NCI-H187 treated with DMSO at 0.1 percent for 48 hours (cell line): Measurements from ENCODE around the gene NKAIN1.

Experiments
- DNase-seq: peaks from one replicate; lab custom pipeline; 2025; lab: John Stamatoyannopoulos, UW

Gene NKAIN1

DNA sequence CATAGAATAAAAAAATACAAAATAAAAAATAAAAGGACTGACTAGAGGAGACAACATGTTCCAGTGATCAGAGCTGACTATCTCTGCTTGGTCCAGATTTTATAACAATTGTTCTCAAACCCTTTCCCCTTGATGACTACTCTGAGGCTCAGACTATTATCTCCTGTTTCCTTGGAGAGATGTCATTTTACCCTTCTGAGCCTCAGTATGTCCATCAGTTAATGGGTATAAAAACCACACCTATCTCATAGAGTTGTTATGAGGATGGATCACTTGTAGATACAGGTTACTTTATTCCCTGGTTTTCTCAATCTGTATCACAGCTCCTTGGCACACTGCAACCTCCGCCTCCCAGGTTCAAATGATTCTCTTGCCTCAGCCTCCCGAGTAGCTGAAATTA, 7.0 kb downstream of the NKAIN1 start:
- no peak for DNase-seq

DNA sequence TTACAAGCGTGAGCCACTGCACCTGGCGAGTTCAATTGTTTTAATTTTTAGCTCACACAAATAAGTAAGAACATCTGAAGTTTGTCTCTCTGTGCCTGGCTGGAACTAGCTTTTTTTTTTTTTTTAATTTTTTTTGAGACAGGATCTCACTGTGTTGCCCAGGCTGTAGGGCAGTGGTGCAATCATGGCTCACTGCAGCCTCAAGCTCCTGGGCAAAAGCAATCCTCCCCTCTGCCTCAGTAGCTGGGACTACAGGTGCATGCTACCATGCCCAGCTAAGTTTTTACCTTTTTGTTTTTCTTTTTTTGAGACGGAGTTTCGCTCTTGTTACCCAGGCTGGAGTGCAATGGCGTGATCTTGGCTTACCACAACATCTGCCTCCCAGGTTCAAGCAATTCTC, 7.9 kb downstream of the NKAIN1 start:
- no peak for DNase-seq

DNA sequence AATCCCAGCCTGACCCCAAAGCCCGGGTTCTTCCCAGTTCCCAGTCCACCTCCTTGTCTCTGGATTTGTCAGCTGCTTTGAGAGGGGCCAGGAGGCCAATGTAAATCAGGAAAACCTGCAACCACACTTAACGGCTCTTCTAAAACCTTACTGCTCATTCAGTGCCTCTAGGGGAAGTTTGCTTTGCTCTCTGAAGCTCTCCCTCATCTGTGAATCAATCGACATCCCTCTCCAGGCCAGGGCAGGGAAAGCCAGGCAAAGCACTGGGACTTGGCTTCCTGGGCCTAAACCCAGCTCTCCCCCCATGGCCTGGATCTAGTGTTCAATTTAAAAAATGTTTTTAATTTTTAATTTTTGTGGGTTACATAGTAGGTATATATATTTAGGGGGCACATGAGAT, 9.3 kb downstream of the NKAIN1 start:
- no peak for DNase-seq

DNA sequence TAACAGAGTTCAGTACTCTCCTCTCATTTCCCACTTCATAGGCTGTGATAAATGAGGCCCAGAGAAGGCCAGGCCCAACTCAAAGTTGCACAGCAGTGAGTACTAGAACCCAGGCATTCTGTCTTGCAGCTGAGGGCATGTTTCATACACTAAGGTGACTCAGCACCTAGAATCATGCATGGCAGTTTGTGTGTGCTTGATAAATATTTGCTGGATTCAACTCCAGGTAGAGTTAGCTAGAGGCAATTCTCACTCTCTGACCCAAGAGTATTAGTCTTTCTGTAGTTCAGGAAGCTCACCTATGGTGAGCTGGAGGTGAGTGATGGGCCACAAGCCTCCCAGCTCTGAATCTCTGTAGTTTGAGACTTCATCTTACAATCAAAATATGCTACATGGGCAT, 10.7 kb downstream of the NKAIN1 start:
- DNase-seq: no peak

DNA sequence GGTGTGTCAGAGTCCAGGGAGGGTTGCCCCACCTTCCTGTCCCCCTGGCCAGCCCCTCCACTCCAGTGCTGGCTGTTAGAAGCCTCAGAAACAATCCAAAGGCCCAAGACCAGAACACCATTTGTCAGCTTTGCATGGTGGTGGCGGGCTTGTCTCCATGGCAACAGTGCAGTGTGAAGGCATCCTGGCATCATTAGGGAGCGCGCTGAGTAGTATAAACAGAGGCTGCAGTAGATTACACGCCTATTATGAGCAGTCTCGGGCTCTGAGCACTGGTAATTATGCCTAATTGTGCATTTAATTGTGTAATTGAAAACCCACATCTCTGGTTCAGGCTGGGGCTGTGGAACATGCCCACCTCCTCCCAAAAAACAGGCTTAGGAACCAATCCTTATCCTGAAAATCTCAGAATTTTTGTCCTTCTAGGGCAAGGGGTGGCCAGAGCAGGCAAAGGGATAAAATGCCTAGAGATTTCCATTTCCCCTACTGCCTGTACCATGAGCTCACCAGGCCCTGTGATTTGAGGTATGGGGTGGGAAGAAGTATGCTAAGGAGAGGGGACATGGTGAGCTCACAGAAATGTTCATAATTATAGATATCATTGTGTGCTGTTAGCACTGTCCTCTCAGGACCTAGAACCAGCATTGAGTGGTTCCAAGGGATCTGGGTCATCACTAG, 11.7 kb downstream of the NKAIN1 start:
- no peak for DNase-seq

DNA sequence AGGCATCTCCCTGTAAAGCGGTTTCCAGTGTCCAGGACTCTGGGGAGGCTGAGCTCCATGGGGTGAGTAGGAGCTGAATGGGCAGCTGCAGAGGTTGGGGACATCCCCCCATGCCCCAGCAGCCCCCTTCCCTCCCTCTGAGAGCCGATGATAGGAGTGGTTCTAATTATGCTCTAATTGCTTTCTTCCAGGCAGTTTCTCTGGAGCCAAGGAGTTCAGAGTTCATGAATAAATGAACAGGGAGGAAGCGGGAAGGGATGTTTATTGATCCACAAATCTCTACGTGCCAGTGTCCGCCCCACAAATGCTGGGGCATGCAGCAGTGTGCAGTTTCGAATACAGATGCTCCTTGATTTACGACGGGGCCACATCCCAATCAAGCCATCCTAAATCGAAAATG, 15.6 kb downstream of the NKAIN1 start:
- no peak for DNase-seq

DNA sequence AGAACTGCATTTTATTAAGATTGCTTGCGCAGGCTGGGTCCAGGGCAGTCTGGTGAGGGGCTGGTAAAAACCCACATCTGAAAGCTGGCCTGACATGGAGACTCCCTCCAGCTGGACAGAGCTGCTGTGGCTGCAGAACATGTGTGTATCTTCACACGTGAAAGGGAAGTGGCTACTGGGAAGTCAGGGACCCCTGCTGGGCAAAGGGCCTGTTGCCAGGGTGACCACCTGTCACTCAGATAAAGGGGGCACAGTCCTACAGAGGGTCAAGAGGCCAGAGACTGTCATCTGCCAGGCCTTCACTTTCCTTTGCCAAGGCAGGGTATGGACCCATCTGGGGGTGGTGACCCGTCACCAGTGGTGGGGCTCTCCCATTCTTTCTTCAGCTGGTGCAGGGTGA, 17.5 kb downstream of the NKAIN1 start:
- DNase-seq: no peak

DNA sequence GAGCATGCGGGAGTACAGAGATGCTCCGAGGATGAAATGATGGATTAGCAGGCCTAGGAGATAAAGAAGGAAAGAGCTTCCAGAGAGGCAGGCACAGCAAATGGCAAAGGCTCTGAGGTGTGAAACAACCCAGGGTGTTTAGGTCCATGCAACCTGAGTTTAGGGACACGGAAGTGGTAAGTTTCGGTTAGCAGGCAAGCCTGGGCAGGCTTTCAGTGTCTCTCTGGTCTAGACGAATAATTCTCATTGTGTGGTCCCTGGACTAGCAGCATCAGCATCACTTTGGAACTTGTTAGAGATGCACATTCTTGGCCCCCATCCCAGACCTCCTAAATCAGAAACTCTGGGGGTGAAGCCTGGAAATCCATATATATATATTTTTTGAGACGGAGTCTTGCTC, 18.6 kb downstream of the NKAIN1 start:
- no peak for DNase-seq

DNA sequence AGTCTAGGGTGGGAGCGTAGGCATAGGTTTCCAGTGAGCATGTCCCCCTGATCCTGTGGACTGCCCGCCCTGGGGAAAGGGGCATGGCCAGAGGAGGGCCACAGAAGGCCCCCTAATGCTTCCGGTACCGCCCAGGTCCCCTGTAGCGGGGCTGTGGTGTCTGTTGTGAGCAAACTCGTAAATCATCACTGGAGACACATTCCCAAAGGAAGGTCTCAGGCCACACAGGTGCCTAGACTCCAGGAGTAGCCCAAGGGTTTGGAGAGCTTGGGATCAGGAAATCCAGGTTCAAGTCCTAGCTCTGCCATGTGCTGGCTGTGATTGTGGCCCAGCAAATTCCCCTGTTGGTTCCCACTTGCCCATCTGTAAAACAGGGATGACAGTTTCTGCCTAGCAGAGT, 20.2 kb downstream of the NKAIN1 start:
- DNase-seq: no peak

DNA sequence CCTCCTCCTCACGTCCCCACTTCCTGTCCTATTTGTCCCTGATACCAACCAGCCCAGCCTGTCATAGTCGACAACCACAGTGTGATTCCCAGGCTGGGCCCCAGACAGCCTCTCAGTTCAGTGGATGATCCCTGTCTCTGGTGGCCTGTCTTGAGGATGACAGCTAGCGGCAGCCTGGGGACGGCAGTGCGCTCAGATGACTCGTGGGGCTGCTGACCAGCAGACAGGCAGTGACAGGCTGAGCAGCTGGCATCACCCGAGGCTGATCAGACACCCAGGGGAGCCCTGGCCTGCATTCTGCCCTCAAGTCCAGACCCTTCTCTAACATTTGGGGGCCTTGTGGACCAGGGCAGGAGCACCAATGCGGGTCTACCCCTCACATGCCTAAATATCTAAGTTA, 21.0 kb downstream of the NKAIN1 start:
- DNase-seq: no peak

DNA sequence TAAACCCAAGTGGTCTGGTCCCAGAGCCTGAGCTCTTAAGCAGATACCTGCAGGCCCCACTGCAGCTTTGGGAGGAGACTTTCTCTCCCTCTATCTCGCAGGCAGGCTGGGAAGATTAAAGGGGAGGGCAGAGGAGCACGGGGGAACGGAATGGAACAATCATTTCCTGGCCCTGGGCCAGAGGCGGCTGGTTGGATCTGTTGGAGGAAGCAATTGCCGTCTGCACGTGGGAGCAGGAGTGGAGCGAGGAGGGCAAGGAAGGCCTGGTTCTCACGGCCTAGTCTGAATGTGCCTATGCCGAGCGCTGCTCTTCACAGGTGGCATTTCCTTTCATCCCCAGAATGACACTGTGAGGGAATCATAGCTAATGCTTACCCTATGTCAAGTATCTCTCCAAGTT, 23.7 kb downstream of the NKAIN1 start:
- DNase-seq: no peak

DNA sequence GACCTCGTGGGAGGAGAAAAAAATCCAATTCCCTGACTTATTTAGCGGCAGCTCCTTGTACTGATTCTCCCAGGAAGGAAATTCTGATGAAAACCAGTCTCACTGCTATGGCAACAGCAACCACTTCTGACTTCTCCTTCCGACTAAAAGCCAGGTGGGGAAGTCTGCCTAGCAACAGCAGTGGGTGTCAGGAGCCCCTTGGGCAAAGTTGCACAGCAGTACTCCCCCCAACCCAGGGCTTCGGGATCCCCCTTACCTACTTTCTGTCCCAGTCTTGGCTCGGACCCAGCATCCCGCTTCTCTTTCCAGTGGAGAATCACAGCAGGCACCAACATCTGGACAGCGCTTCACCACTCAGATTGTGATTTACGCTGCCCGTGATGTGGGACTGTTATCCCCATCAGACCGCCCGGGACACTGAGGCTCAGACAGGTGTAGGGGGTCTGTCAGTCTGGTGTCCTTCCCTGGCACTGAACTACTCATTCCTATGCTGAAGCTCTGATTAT, 24.6 kb downstream of the NKAIN1 start:
- DNase-seq: no peak

DNA sequence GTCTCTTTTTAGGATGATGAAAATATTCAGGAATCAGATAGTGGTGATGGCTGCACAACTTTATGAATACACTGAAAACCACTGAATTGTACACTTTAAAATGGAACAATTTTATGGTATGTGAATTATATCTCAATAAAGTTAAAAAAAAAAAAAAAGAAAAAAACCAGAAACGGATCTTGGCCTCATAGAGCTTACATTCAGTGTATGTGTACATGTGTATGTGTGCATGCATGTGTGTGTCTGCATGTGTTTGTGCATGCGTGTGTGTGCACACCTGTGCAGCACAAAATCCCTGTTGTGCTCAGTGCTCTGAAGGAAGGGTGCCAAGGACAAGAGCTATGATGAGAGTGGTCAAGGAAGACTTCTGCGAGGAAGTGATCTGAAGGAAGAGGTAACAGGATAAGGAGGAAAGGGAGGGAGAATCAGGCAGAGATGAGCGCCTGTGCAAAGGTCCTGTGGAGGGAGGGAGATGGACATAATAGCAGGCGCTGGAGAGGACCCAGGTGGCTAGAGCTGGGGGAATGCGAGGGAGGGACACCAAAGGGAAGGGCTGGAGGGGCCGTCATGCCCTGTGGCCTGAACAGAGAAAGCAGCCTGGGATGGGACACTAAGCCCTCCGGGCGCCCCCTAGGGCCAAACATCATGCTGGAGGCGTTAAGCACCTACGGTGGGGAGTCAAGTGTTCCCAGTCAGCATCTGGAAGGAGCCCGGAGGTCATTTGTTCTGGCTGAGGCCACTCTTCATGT, 25.2 kb downstream of the NKAIN1 start:
- DNase-seq: no peak

DNA sequence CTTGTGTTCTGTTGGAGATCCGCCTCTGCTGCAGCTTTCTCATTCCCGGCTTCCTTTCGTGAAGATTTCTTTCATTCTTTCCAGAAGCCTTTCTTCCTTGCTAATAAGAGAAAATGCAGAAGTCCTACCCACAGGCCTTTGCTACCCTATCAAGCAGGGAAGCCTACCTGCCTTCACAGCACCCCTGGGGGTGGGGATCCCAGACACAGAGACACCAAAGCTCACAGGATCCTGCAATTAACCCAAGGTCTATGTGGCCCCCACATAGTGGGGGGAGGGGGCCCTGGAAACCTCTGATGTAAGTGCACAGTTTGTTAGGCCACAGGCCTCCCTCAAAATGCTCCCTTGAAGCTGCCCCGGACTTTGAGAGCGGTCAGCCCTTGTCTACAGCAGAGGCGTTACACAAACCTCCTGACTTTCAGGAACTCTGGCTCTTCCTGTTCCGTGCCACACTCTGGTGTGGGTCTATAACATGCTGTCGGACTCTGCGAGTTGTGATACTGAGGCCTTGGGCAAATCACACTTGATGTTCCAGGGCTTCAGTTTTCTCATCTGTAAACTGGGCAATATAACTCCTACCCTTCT, 31.2 kb downstream of the NKAIN1 start:
- DNase-seq: no peak

DNA sequence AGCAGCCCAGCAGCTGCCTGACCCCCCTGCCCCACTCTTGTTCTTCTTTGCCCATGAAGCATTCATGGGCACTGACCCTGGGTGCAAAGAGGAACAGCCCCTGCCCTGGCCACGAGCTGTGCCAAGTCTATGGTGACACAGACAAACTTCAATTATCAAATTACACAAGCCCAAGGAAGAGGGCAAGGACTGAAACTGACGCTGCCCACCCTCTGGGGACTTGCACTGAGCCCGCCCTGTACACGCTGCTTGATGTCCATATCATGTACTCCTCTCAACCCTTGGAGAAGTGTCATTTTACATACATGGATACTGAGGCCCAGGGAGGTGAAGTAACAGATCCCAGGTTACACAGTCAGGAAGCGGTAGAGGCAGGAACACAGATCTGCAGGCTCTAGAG, 32.1 kb downstream of the NKAIN1 start:
- DNase-seq: no peak

DNA sequence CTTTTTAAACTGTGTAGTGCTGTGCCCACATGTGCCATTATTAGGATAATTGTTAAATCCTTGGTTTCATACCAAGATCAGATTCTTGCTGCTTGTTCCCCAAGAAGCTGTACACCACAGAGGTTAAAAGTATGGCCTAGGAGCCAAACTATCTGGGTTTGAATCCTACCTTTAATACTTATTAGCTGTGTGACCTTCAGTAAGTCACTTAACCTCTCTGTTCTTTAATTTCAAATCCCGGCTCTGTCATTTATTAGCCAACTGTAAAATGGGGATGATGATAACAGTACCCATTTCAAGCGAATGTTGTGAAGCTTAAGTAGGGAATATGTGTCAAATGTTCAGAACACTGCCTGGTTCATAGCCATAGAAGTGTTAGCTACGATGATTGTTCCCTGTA, 32.6 kb downstream of the NKAIN1 start:
- no peak for DNase-seq

DNA sequence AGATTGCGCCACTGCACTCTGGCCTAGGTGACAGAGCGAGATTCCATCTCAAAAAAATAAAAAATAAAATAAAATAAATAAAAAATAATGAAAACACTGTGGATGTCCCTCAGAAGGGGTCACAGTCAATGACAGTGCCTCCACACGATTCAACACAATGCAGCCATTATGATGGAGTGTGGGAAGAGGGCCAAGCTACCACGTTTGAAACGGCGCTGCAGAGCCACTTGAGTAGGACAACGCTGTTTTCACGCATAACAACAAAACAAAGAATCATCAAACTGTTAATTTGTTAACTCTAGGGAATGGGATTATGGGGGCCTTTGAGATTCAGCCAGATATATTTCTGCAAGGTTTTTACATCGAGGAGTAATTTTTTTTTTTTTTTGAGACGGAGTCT, 36.5 kb downstream of the NKAIN1 start:
- DNase-seq: no peak

DNA sequence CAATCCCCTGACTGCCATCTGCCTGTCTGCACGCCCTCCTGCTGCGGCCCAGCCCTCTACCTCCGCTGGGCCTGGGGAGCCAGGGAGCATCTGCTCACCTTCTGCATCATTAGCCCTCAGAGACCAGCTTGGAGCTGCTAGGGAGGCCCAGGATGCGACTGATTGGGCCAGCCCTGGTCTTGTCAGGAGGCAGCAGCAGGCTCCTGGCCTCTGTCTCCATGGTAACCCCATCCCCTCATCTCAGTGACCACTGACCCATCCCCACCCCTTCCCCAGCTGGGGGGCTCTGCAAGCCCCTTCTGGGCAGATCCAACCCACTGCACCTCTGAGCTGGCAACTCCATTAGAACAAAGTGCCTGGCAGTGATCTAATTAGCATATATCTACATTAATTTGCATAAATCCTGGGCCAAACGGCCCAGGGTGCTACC, 37.7 kb downstream of the NKAIN1 start:
- no peak for DNase-seq

DNA sequence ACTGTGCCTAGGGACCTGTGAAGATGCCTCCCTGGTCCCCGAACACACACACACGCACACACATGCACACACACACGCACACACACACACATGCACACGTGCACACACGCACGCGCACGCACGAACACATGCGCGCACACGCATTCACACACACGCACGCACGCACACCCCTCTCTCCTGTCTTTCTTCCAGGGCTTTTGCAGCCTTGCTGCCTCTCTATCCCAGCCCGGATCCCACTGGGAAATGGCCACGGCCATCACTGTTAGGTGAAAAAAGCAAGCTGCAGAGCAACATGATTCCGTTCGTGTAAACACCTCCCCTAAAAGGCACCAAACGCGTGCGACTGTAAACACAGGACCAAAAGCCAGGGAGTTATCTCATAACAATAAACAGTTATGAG, 39.7 kb downstream of the NKAIN1 start:
- DNase-seq: no peak

DNA sequence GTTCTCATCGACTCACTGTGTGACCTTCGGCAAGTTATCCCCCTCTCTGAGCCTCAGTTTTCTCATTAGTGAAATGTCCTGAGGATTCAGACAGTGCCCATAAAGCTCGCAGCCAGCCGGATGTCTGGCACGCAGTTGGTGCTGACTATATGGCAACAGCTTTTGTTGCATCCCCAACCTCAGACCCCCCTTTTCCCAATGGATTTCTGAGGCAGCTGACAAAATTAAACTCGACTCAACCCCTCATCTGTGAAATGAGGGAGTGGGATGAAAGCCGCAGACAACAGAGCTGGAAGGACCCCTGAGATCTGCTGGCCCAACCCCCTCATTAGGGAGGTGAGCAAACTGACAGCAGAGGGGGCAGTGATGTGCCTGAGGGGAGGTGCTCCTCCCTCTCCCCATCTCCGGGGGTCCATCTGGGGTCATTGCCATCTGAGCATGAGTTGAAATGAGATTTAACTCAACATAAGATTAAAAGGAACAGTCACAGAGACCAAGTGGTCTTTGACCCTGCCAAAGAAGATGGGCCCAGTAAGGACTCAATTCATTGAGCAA, 40.4 kb downstream of the NKAIN1 start:
- no peak for DNase-seq

DNA sequence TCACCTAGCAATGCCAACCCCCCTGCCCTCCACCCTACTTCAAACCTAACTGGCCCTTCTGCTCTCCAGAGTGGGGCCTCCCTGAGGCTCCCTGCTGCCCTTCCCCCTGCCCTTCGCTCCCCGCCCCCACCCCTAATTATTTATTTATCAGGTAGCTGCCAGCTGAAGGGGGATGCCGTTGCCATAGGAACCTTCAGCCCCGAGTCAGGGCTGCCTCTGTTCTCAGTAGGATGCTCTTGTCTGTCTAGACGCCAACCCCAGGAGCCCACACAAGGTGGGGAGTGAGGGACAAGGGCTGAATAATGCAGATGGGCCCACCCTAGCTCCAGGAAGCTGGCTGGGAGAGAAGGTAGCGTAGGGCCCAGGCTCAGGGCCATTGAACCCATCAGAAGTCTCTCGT, 41.1 kb downstream of the NKAIN1 start:
- no peak for DNase-seq

DNA sequence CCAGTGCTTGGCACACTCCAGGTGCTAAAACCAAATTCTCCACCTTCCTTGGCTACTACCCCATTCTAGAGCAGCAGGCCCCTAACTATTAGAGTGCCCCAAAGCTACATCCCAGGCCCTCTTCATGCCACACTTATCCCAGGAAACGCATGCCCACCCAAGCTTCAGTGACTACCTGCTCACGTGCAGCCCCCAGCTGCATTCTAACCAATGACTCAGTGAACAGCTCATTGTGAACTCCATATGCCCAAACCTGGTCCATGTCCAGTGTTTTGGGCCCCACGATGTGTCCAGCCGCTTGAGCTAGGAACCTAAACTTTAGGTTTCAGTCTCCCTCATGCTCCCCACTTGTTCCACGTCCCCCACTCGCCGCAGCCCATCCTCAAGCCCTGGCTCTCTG, 41.5 kb downstream of the NKAIN1 start:
- no peak for DNase-seq

DNA sequence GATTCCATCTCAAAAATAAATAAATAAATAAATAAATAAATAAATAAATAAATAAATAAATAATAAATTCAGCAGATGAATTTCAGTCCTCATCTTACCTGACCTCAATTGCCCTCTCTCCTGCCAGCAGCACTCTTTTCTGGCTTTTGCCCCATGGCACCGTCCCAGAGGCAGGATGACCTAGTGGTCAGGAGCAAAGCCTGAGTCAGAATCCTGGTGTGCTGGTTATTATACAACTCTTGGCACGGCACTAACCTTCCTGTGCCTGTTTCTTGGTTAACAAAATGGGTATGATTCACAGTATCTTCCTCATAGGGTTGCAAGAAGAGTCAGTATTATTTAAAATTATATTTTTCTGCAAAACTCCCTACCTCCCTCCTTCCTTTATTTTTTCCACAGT, 43.0 kb downstream of the NKAIN1 start:
- no peak for DNase-seq
